NCI-H2196 (cell line): ENCODE data around the gene ULK4.
"Not testable (repeated sequence)": the region's sequence is repeated elsewhere in the genome, so short reads cannot be mapped to it uniquely, and the experiment has no call there.

ENCODE experiments used
- DNase-seq: peaks from one replicate; lab custom pipeline; 2025; ENCODE audit not compliant: unreplicated experiment; lab: John Stamatoyannopoulos, UW

The ULK4 gene

GRCh38 chr3:41961751-41962679 is at the start of gene ULK4:
Gene ULK4, minus strand, starts transcription at chr3:41962103. Its CDS starts 7,344 bp downstream, at chr3:41954759.
- peak; percentile 98 for DNase-seq

DNA sequence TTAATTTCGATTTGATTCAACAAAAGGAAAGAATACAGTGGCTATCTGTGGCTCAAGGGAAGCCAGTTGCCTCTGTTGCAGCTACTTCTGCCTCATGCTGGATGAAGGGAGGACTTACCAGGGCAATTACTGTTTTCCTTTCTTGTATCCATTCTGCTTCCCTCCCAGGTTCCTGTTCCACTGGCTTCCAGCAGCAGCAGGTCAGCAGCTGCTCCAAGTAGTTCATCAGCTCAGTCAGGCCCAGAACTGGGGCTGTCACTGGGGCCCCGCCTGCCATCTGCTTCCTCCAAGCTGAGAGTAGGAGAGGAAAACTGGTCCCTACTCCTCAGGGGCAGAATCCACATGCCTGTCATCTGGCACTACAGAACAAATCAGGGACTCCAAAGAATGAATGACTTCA is 48.6 kb upstream of the ULK4 start:
- no peak for DNase-seq

DNA sequence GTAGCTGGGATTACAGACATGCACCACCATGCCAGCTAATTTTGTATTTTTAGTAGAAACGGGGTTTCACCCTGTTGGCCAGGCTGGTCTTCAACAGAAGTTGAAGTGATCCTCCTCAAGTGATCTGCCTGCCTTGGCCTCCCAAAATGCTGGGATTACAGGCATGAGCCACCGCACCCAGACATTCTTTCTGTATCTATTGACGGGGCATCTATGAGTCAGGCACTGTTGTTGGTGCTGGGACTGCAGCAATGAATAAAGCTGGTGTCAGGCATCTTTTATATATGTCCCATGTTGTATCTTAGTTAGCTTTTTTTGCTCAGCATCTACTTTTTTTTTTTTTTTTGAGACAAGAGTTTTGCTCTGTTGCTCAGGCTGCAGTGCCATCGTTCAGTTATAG is 47.6 kb upstream of the ULK4 start:
- DNase-seq: no peak

DNA sequence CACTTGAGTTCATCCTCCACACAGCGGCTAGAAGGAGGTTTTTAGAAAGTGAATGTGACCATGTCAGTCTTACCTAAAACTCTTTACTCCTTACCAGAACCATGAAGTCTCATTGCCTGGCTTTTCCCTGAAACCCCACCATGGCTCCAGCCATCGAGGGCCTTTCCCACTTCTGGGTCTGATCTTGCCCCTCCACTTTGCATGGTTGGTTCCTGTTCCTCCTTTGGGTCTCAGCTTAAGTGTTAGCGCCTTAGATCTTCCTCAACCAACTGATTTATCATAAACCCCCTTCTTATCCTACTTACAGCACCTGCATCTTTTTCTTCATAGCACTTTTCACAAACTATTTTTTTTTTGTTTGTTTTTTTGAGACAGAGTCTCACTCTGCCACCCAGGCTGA is 45.9 kb upstream of the ULK4 start:
- DNase-seq: no peak

DNA sequence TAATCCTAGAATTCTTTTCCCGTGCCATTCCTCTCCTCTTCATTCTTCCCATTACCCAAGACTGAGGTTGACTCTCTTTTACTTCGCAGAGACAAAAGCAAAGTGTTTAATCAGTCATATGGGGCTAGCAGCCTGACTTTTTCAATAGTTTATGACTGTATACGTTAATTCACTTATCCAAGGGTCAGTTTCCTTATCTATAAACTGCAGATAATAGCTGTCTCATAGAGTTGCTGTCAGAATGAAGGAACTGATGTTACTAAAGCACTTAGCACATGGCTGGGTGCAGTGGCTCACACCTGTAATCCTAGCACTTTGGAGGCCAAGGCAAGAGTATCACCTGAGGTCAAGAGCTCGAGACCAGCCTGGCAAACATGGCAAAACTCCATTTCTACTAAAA is 43.5 kb upstream of the ULK4 start:
- DNase-seq: no peak

DNA sequence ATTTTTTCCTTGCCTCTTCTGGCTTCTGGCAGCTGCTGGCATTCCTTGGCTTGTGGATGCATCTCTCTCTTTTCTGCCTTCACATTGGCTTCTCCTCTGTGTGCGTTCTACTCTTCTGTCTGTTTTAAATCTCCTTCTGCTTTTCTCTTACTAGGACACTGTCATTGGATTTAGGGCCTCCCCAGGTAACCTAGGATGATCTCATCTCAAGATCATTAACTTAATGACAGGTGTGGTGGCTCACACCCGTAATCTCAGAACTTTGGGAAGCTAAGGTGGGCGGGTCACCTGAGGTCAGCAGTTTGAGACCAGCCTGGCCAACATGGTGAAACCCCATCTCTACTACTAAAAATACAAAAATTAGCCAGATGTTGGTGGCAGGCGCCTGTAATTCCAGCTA is 40.9 kb upstream of the ULK4 start:
- DNase-seq: no peak

DNA sequence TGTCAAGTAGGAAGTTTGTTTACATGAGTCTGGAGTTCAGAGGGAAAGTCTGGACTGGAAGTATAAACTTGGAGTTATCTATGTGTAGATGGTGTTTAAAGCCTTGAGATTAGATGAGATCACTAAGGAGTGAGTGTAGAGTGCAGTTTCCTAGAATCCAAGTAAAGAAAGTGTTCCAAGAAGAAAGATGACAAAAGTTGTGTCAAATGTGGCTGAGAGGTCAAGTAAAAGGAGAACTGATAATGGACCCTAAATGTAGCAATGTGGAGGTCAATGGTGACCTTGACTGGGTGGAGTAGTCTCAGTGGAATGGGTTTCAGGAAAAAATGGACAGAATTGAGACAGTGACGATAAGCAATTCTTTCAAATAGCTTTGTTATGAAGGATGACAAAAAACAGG is 39.9 kb upstream of the ULK4 start:
- no peak for DNase-seq

- DNase-seq: no peak
Measured at GRCh38 chr3:41999909-42000308, 38.0 kb upstream of the ULK4 start.

DNA sequence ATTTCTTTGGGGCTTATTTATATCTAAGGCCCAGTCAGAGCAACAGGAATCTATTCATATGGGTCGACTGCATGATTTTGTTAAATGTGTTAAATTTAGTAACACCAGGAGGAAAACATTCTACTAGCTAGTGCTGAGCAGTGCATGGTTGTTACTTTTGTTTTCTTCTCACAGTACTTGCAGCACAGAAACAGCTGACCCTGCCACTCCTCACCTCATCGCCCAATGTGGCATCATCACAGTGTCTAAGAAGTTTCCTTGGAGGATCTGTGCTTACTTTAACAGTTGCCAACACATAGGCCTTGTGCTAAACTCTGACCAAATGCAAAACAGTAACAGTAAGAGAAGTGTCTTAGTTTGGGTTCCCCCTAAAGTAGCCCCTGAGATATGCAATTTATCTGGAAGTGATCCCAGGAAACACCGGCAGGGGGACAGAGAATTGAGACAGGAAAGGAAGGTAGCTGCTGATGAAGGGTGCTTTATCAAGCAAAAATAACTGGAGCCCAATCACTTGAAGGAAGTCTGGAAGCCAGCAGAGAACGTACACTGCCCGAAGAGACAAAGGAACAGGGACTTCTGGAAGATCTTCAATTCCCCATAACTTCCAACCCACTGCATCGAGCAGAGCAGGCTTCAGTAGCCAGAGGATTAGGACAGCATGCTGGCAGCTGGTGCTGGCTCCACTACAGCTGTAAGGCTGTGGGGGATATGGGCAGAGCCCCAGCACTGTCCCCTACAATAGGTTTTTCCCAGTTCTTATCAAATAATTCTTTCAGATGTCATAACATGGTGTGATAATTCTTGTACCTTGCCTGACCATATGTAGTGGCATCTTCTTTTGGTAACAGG is 36.0 kb upstream of the ULK4 start:
- no peak for DNase-seq

- DNase-seq: no peak
Measured at GRCh38 chr3:41991437-41991836, 29.5 kb upstream of the ULK4 start.

- no peak for DNase-seq
Measured at GRCh38 chr3:41989518-41989917, 27.6 kb upstream of the ULK4 start.

- DNase-seq: no peak
Measured at GRCh38 chr3:41987627-41988026, 25.7 kb upstream of the ULK4 start.

DNA sequence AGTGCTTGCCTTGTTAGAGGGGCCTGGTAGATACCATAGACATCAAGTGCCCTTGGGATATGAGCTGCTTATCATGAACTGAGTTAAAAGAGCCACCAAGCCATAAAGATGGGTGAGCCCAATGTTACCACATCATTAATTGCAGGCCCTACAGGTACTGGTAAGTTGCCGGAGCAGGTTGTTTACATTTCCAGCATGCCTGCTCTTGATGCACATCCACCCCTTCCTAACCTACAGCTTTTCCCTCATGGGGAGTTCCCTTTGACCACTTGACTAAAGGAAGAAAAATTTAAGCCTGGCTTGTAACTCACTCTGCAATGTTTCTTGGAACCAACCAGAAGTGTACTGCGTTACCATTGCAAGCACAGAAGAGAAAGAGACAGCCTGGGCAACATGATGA is 24.7 kb upstream of the ULK4 start:
- DNase-seq: no peak

GRCh38 chr3:41985018-41985417 is 23.1 kb upstream of the ULK4 start:
- DNase-seq: no peak

- DNase-seq: not testable (repeated sequence)
Measured at GRCh38 chr3:41983091-41983490, 21.2 kb upstream of the ULK4 start.

DNA sequence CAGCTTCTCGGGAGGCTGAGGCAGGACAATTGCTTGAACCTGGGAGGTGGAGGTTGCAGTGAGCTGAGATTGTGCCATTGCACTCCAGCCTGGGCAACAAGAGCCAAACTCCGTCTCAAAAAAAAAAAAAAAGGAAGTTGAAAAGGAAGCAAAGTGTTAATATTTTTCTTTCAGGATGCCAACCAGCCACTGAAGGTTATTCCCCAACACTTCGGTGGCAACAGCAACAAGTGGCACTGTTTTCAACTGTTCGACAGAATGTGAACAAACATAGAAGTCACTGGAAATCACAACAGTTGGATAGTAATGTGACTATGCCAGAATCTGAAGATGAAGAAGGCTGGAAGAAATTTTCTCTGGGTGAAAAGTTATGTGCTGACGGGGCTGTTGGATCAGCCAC is 15.5 kb upstream of the ULK4 start:
- not testable (repeated sequence) for DNase-seq

DNA sequence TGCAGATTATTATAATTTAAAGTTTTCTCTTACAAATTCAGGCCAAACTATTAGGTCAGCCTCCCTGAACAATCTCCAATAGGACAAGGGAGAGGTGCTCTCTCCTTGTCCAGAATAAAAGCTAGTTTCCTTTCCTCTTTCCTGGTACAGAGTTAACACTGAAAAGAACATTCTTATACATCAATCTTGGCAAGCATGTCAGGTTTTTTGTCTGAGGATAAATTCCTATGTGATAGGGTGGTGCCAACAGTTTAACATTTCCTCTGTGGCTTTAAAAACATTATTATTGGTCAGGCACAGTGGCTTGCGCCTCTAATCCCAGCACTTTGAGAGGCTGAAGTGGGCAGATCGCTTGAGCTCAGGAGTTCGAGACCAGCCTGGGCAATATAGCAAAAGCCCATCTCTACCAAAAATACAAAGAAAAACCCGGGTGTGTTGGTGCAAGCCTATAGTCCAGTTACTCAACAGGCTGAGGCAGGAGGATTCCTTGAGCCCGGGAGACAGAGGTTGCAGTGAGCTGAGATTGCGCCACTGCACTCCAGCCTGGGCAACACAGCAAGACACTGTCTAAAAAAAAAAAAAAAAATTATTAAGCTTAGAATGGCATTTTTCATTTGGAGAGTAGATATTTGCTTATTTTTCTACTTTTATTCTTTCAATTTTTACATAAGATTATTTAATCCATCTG is 13.7 kb upstream of the ULK4 start:
- no peak for DNase-seq

DNA sequence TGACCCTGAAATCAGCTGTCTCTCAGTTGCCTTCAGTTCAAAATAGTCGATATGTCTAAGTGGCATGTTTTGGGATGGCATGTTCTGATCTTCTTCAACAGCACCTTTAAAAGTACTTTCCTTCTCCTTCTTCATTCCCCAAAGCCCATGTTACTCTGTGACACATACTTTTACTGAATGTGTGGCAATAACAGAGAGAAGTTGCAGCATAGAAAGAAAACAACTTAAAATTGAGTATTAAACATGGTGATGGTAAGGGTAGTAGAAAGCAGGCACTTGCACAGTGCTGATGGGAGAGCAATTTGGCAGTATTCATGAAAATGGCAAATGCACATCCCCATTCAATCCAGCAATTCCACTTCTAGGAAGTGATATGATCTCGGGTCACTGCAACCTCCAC is 12.3 kb upstream of the ULK4 start:
- no peak for DNase-seq

DNA sequence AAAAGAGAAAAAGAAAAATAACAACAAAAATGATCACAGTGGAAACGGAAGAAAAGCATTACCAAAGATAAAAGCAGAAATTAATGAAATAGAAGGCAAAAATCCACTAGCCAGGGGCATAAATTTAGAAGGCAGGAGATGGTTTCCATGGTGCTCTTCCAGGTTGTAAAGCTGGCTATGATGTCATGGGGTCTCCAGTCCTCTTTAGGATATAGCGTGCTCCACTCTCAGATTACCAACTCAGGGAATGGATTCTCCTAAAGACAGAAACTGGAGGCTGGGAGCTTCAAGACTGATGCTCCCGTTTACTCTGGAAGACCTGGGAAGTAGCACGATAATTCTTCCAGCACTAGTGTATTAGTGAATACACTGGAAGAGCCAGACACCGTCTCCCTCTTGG is 10.9 kb upstream of the ULK4 start:
- DNase-seq: no peak

GRCh38 chr3:41966206-41966605 is 4.3 kb upstream of the ULK4 start:
- no peak for DNase-seq

DNA sequence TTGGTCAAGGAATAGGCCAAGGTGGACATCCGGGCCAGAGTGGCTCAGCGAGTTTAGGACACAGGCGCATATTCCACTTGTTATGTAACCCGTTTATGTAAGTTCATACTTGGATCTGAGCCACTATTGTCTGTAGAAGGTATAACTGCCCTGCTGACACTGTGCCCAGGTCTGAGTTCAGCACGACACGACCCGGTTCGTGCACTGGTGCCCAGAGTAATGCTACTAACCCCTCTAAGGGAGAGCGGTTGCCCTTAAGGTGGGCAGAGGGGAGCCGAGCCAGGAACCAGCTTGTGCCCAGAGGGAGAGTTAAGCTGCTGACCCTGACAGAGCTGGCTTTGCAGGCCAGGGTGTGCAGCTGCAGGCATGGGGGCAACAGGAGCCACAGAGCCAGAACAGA is 1.9 kb upstream of the ULK4 start:
- no peak for DNase-seq
